ENCODE results near the gene NACC2.

NACC2 gene

GRCh38 chr9:136129176-136129575 is 34.1 kb upstream of the NACC2 start:
- DNase-seq (ENCODE audit: low read depth) = no peak

GRCh38 chr9:136128436-136128835 is 33.3 kb upstream of the NACC2 start:
- no peak for DNase-seq (ENCODE audit: low read depth)

GRCh38 chr9:136127313-136127712 is 32.2 kb upstream of the NACC2 start:
- DNase-seq (ENCODE audit: low read depth) = no peak

GRCh38 chr9:136124976-136125692 is 30.0 kb upstream of the NACC2 start:
- DNase-seq (ENCODE audit: low read depth) = no peak

- peak; percentile 65 for DNase-seq (ENCODE audit: low read depth)
Measured at GRCh38 chr9:136122425-136123383, 27.6 kb upstream of the NACC2 start.

GRCh38 chr9:136121801-136122200 is 26.7 kb upstream of the NACC2 start:
- DNase-seq (ENCODE audit: low read depth) = no peak

GRCh38 chr9:136120438-136120844 is 25.4 kb upstream of the NACC2 start:
- DNase-seq (ENCODE audit: low read depth) = no peak

- DNase-seq (ENCODE audit: low read depth) = no peak
Measured at GRCh38 chr9:136119883-136120393, 24.8 kb upstream of the NACC2 start.

GRCh38 chr9:136119061-136119882 is 24.2 kb upstream of the NACC2 start:
- DNase-seq (ENCODE audit: low read depth) = no peak

- DNase-seq (ENCODE audit: low read depth) = peak; percentile 94
Measured at GRCh38 chr9:136118320-136119060, 23.4 kb upstream of the NACC2 start, which contains the start of gene TMEM250. TSS of gene TMEM250 (minus strand) at chr9:136118875. CDS start at chr9:136116900, 1,975 bp downstream.

- DNase-seq (ENCODE audit: low read depth) = no peak
Measured at GRCh38 chr9:136117916-136118319, 22.8 kb upstream of the NACC2 start.

GRCh38 chr9:136117291-136117915 is 22.3 kb upstream of the NACC2 start:
- no peak for DNase-seq (ENCODE audit: low read depth)

GRCh38 chr9:136116360-136117098 is 21.4 kb upstream of the NACC2 start:
- DNase-seq (ENCODE audit: low read depth) = no peak

GRCh38 chr9:136115641-136116359 is 20.7 kb upstream of the NACC2 start:
- DNase-seq (ENCODE audit: low read depth) = no peak

- no peak for DNase-seq (ENCODE audit: low read depth)
Measured at GRCh38 chr9:136115206-136115605, 20.1 kb upstream of the NACC2 start.

GRCh38 chr9:136114610-136115009 is 19.5 kb upstream of the NACC2 start:
- DNase-seq (ENCODE audit: low read depth) = no peak

- no peak for DNase-seq (ENCODE audit: low read depth)
Measured at GRCh38 chr9:136112541-136112940, 17.5 kb upstream of the NACC2 start.

GRCh38 chr9:136111910-136112309 is 16.8 kb upstream of the NACC2 start:
- DNase-seq (ENCODE audit: low read depth) = no peak

GRCh38 chr9:136111190-136111589 is 16.1 kb upstream of the NACC2 start:
- DNase-seq (ENCODE audit: low read depth) = no peak
